Measurements from ENCODE around the gene PGAP3.

The PGAP3 gene

GRCh38 chr17:39729280-39729851 is 41.5 kb upstream of the PGAP3 start:
- TF ChIP-seq, protein P1, sequence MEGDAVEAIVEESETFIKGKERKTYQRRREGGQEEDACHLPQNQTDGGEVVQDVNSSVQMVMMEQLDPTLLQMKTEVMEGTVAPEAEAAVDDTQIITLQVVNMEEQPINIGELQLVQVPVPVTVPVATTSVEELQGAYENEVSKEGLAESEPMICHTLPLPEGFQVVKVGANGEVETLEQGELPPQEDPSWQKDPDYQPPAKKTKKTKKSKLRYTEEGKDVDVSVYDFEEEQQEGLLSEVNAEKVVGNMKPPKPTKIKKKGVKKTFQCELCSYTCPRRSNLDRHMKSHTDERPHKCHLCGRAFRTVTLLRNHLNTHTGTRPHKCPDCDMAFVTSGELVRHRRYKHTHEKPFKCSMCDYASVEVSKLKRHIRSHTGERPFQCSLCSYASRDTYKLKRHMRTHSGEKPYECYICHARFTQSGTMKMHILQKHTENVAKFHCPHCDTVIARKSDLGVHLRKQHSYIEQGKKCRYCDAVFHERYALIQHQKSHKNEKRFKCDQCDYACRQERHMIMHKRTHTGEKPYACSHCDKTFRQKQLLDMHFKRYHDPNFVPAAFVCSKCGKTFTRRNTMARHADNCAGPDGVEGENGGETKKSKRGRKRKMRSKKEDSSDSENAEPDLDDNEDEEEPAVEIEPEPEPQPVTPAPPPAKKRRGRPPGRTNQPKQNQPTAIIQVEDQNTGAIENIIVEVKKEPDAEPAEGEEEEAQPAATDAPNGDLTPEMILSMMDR (IDR thresholded peaks at IDR 0.05), result no peak

GRCh38 chr17:39727556-39727955 is 39.7 kb upstream of the PGAP3 start:
- TF ChIP-seq, protein P1 (IDR thresholded peaks at IDR 0.05), result no peak

- TF ChIP-seq, protein P1 (IDR thresholded peaks at IDR 0.05), result no peak
Observed at GRCh38 chr17:39726617-39727016, 38.8 kb upstream of the PGAP3 start.

GRCh38 chr17:39724731-39725130 is 36.9 kb upstream of the PGAP3 start:
- TF ChIP-seq, protein P1 (IDR thresholded peaks at IDR 0.05), result no peak

GRCh38 chr17:39722965-39723848 is 35.4 kb upstream of the PGAP3 start:
- TF ChIP-seq, protein P1 (IDR thresholded peaks at IDR 0.05), result no peak

GRCh38 chr17:39722104-39722503 is 34.2 kb upstream of the PGAP3 start:
- TF ChIP-seq, protein P1 (IDR thresholded peaks at IDR 0.05), result no peak

DNA sequence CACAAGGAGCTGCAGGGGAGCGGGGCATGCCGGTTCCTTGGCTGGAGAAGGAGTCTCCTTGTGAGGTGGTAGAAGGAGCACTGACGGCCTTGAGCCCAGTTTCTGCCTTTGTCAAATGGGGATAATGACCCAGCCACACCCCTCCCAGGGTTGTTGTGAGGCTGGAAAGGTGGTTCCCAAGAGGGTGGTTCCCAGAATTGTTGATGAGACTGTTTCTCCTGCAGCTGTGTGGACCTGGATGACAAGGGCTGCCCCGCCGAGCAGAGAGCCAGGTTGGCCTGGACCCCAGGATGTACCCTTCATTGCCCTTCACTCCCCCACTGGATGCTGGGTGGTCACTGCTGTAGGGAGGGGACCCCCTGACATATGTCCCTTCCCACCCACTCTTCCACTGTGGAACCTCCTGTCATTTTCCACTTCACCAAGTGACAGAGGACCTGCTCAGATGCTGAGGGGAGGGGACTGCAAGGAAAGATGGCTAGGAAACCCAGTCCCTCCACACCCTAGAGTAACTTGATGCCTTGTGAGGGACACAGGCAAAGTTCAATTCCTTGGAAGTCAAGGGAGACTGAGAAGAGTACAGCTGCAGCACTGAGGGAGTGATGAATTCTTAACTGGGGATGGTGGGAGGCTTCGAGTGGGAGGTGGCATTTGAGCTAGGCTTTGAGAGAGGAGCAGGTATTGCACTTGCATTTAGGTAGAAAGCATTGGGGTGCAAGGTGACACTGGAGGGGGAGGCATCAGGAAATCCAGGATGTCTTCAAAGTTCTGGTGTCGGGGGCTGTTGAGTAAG is 31.9 kb upstream of the PGAP3 start:
- TF ChIP-seq, protein P1 (IDR thresholded peaks at IDR 0.05), result no peak
